IMR-90 (cell line): ENCODE measurements around the gene CREB1. TPM values are rescaled to one million over a fixed set of nuclear protein-coding genes. Genes with fewer than 3 reads are reported as not detected.

Experiments
- ATAC-seq: fragments of 200-7000 bp; cut with Tn5 transposase; 2 replicates; pipeline ENCODE4 v1.9.1; 2020; ENCODE audit warnings: low read depth, mild to moderate bottlenecking, moderate library complexity
- BruUV-seq: library from RNA; stranded (reverse); fragments of 400-500 nt; replicated peaks from 2 replicates; lab custom pipeline; 2021; lab: Mats Ljungman, UMichigan
- CTCF ChIA-PET: fragments of 300-600 bp; formaldehyde crosslinking; extraction: SDS; loops from one replicate; lab custom pipeline; 2021; ENCODE audit warnings: antibody characterized with exemption; lab: Yijun Ruan, JAX
- POLR2A ChIA-PET: fragments of 300-600 bp; sonication (Branson Sonifier 250); formaldehyde crosslinking; loops from one replicate; lab custom pipeline; 2022; ENCODE audit warnings: antibody characterized with exemption; ENCODE audit not compliant: unreplicated experiment; lab: Charles Lee
- DNase-seq: peaks from one replicate; pipeline ENCODE4 v3.0.0; 2013
- H2AFZ ChIP-seq: replicated peaks from 2 replicates; pipeline ENCODE3; 2013; ENCODE audit warnings: low read length, mild to moderate bottlenecking; ENCODE audit not compliant: poor library complexity
- H2AK5ac ChIP-seq: 2 replicates; pipeline ENCODE4 v1.6.1; 2013; ENCODE audit warnings: low read depth, low read length, inconsistent platforms
- H2AK9ac ChIP-seq: replicated peaks from 2 replicates; pipeline ENCODE3; 2013; ENCODE audit warnings: mild to moderate bottlenecking, low read depth, low read length, moderate library complexity; ENCODE audit not compliant: poor library complexity
- H2BK120ac ChIP-seq: 2 replicates; pipeline ENCODE4 v1.6.1; 2013; ENCODE audit warnings: low read depth, low read length, inconsistent platforms
- H2BK15ac ChIP-seq: 3 replicates; pipeline ENCODE4 v1.6.1; 2013; ENCODE audit warnings: low read depth, low read length, inconsistent platforms
- H2BK20ac ChIP-seq: 2 replicates; pipeline ENCODE4 v1.6.1; 2013; ENCODE audit warnings: low read depth, mild to moderate bottlenecking, inconsistent platforms, low read length, moderate library complexity
- H2BK5ac ChIP-seq: 2 replicates; pipeline ENCODE4 v1.6.1; 2013; ENCODE audit warnings: mild to moderate bottlenecking, low read depth, low read length, inconsistent platforms; ENCODE audit not compliant: poor library complexity, severe bottlenecking
- H3K14ac ChIP-seq: replicated peaks from 2 replicates; pipeline ENCODE4 v1.6.1; 2013; ENCODE audit warnings: low read depth, low read length, inconsistent platforms
- H3K18ac ChIP-seq: 2 replicates; pipeline ENCODE4 v1.6.1; 2013; ENCODE audit warnings: low read depth, low read length, control low read depth
- H3K23ac ChIP-seq: 2 replicates; pipeline ENCODE4 v1.6.1; 2013; ENCODE audit warnings: low read depth, low read length, inconsistent platforms
- H3K27ac ChIP-seq: 2 replicates; pipeline ENCODE4 v1.5.1; 2013; ENCODE audit warnings: mild to moderate bottlenecking, control low read depth, low read length; ENCODE audit not compliant: insufficient read depth
- H3K27me3 ChIP-seq: 2 replicates; pipeline ENCODE4 v1.6.1; 2013; ENCODE audit warnings: low read length; ENCODE audit not compliant: control insufficient read depth, insufficient read depth
- H3K36me3 ChIP-seq: 2 replicates; pipeline ENCODE4 v1.6.1; 2013; ENCODE audit warnings: low read length, mixed read lengths; ENCODE audit not compliant: control insufficient read depth, insufficient read depth
- H3K4ac ChIP-seq: 2 replicates; pipeline ENCODE4 v1.6.1; 2013; ENCODE audit warnings: low read depth, low read length, inconsistent platforms
- H3K4me1 ChIP-seq: 2 replicates; pipeline ENCODE4 v1.6.1; 2013; ENCODE audit warnings: low read length, mixed read lengths; ENCODE audit not compliant: control insufficient read depth, insufficient read depth
- H3K4me2 ChIP-seq: 2 replicates; pipeline ENCODE4 v1.6.1; 2013; ENCODE audit warnings: low read depth, mild to moderate bottlenecking, control low read depth, low read length, moderate library complexity
- H3K4me3 ChIP-seq: 2 replicates; pipeline ENCODE4 v1.5.1; 2013; ENCODE audit warnings: low read depth, mild to moderate bottlenecking, control low read depth, low read length, moderate library complexity; ENCODE audit not compliant: insufficient read depth
- H3K56ac ChIP-seq: 2 replicates; pipeline ENCODE4 v1.6.1; 2013; ENCODE audit warnings: low read length, inconsistent platforms; ENCODE audit not compliant: insufficient read depth; ENCODE audit errors: extremely low read depth
- H3K79me1 ChIP-seq, 2 experiments: 2 replicates each; pipeline ENCODE4 v1.6.1; 2013; ENCODE audit warnings: low read length in 2 of 2, inconsistent platforms in 1 of 2, low read depth in 1 of 2
- H3K9ac ChIP-seq: 2 replicates; pipeline ENCODE4 v1.6.1; 2013; ENCODE audit warnings: low read depth, low read length, control low read depth
- H3K9me1 ChIP-seq: 2 replicates; pipeline ENCODE4 v1.6.1; 2013; ENCODE audit warnings: low read length, inconsistent platforms; ENCODE audit not compliant: insufficient read depth
- H3K9me3 ChIP-seq: 2 replicates; pipeline ENCODE4 v1.6.1; 2013; ENCODE audit warnings: low read length; ENCODE audit not compliant: control insufficient read depth, insufficient read depth
- H4K20me1 ChIP-seq: 2 replicates; pipeline ENCODE4 v1.6.1; 2013; ENCODE audit warnings: low read length, inconsistent platforms; ENCODE audit not compliant: insufficient read depth
- H4K5ac ChIP-seq: 2 replicates; pipeline ENCODE4 v1.6.1; 2013; ENCODE audit warnings: mild to moderate bottlenecking, low read depth, low read length, control low read depth
- H4K8ac ChIP-seq, 2 experiments: 2 replicates each; pipeline ENCODE4 v1.6.1; 2013; ENCODE audit warnings: low read depth in 2 of 2, low read length in 2 of 2, control low read depth in 1 of 2, inconsistent platforms in 1 of 2
- H4K91ac ChIP-seq: 2 replicates; pipeline ENCODE4 v1.6.1; 2013; ENCODE audit warnings: low read depth, low read length, inconsistent platforms; ENCODE audit not compliant: insufficient read depth
- CEBPB ChIP-seq: IDR thresholded peaks from 2 replicates; pipeline ENCODE4 v1.6.1; 2012; ENCODE audit warnings: low read depth, low read length, improper control_type of control experiment
- CHD1 ChIP-seq: IDR thresholded peaks from 2 replicates; pipeline ENCODE4 v1.6.1; 2012; ENCODE audit warnings: low read depth, low read length, improper control_type of control experiment
- CTCF ChIP-seq: conservative IDR thresholded peaks from 2 replicates; pipeline ENCODE4 v1.5.1; 2012; ENCODE audit warnings: mild to moderate bottlenecking, low read depth, low read length, improper control_type of control experiment
- MAFK ChIP-seq: IDR thresholded peaks from 2 replicates; pipeline ENCODE4 v1.6.1; 2012; ENCODE audit warnings: low read depth, low read length, improper control_type of control experiment
- MXI1 ChIP-seq: IDR thresholded peaks from 2 replicates; pipeline ENCODE4 v1.6.1; 2012; ENCODE audit warnings: low read depth, mild to moderate bottlenecking, low read length, moderate library complexity, borderline replicate concordance
- RCOR1 ChIP-seq: IDR thresholded peaks from 2 replicates; pipeline ENCODE4 v1.6.1; 2012; ENCODE audit warnings: mild to moderate bottlenecking, low read length, improper control_type of control experiment; ENCODE audit not compliant: insufficient replicate concordance
- RFX5 ChIP-seq: IDR thresholded peaks from 2 replicates; pipeline ENCODE4 v1.8.0; 2012; ENCODE audit warnings: low read depth, mild to moderate bottlenecking, low read length, moderate library complexity
- WGBS, 2 experiments: methylation state at CpG; one replicate each; pipeline versions ENCODE4 v1.1.5 to v1.1.7; 2013; ENCODE audit warnings: missing lambda C conversion rate in 2 of 2; ENCODE audit not compliant: insufficient read length in 1 of 2; ENCODE audit errors: extremely low coverage in 2 of 2; 5-methylcytosine and 5-hydroxymethylcytosine counted together
- dilution Hi-C: fragments of 300-500 bp; cut with HindIII; formaldehyde crosslinking; loops from one replicate; pipeline ENCODE4 v1.14.3; 2018; ENCODE audit warnings: low sequenced_read_pairs; ENCODE audit not compliant: unreplicated experiment
- in situ Hi-C: fragments of 300-500 bp; cut with MboI; formaldehyde crosslinking; loops from 3 replicates; pipeline ENCODE4 v1.14.3; 2019; ENCODE audit warnings: low sequenced_read_pairs, inconsistent platforms, mixed read lengths
- intact Hi-C: fragments of 100-400 bp; cut with micrococcal nuclease; formaldehyde crosslinking; loops from 2 replicates; pipeline ENCODE4 v1.10.0; 2022
- polyA plus RNA-seq, 3 experiments: library from polyadenylated mRNA; depleted of rRNA; stranded (reverse); fragments of >200 nt; gene quantifications; 2 replicates each; pipeline ENCODE4 v1.2.3, GENCODE V29; 2012; ENCODE audit warnings: low replicate concordance in 1 of 3
- total RNA-seq: library from RNA; depleted of rRNA; stranded (reverse); fragments of >200 nt; gene quantifications from 2 replicates; pipeline ENCODE4 v1.2.3, GENCODE V29; 2012
- TF ChIP-seq, protein P1 (sequence below): fragments of 150-350 bp; IDR thresholded peaks from 2 replicates; pipeline ENCODE4 v1.6.1; 2016; ENCODE audit warnings: low read depth, mild to moderate bottlenecking, low read length, moderate library complexity, borderline replicate concordance
- TF ChIP-seq, protein P2 (sequence below): fragments of 150-350 bp; IDR thresholded peaks from 2 replicates; pipeline ENCODE4 v1.6.1; 2017; ENCODE audit warnings: mild to moderate bottlenecking, antibody characterized with exemption, low read length, low read depth

The CREB1 gene
- total and polyA plus RNA-seq, 2 of the 4 experiments (the other 2 are of a cell fraction), result 22.4 to 94.5 TPM

DNA sequence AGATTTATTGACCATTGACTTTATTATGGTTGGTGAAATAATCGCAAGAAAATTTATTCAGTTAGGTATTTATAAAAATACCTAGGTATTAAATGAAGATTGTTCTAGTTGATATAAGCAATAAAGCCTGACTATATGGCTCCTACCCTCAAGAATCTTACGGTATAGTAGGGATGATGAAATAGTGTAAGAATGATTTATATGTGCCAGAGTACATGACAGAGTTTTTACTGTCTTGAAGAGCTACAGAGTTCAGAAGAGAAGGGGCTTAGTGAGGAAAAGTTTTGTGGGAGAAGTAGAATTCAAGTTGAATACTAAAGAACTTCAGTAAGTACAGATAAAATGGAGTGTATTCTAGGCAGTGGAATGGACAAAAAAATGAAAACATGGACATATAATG, 9.7 kb downstream of the CREB1 start:
- no peak overlapping the region for H2AK5ac ChIP-seq
- no peak overlapping the region for H3K27ac ChIP-seq
- peaks cover 6% of the 10 kb centered on the region; the same call in 1 of the 2 replicates for H3K9me1 ChIP-seq
- no peak overlapping the region for H2AK9ac ChIP-seq
- H3K18ac ChIP-seq, result no peak overlapping the region
- ChIA-PET CTCF (interaction anchor here (0.7 kb wide), 1 partner anchor 300 kb away, joined by 6 read pairs; no protein-coding TSS in a partner anchor), POLR2A (no interaction called here)
- dilution Hi-C loops (no loop called here), intact Hi-C loops (no loop called here), in situ Hi-C loops (no loop called here)
- no peak overlapping the region for H3K56ac ChIP-seq
- H3K14ac ChIP-seq, result no peak overlapping the region
- TF ChIP-seq, protein P1, sequence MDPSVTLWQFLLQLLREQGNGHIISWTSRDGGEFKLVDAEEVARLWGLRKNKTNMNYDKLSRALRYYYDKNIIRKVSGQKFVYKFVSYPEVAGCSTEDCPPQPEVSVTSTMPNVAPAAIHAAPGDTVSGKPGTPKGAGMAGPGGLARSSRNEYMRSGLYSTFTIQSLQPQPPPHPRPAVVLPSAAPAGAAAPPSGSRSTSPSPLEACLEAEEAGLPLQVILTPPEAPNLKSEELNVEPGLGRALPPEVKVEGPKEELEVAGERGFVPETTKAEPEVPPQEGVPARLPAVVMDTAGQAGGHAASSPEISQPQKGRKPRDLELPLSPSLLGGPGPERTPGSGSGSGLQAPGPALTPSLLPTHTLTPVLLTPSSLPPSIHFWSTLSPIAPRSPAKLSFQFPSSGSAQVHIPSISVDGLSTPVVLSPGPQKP, result no peak
- TF ChIP-seq MXI1 (no peak), RCOR1 (no peak), CHD1 (no peak), CEBPB (peak; percentile 36; the same call in 1 of the 2 replicates), CTCF (no peak), MAFK (no peak), RFX5 (no peak)
- TF ChIP-seq, protein P2, sequence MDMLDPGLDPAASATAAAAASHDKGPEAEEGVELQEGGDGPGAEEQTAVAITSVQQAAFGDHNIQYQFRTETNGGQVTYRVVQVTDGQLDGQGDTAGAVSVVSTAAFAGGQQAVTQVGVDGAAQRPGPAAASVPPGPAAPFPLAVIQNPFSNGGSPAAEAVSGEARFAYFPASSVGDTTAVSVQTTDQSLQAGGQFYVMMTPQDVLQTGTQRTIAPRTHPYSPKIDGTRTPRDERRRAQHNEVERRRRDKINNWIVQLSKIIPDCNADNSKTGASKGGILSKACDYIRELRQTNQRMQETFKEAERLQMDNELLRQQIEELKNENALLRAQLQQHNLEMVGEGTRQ, result no peak
- DNase-seq (no peak), ATAC-seq (no peak)
- peaks cover 25% of the 10 kb centered on the region; the same call in 1 of the 2 replicates for H4K20me1 ChIP-seq
- no TSS peak for BruUV-seq
- H3K4me1 ChIP-seq, result no peaks in the 10 kb centered on the region
- no peak overlapping the region for H2BK120ac ChIP-seq
- H4K91ac ChIP-seq, result no peak overlapping the region
- H3K4ac ChIP-seq, result no peak overlapping the region
- no peaks in the 10 kb centered on the region for H3K27me3 ChIP-seq
- H2BK5ac ChIP-seq, result no peak overlapping the region
- no peak overlapping the region for H2BK15ac ChIP-seq
- no peak overlapping the region for H3K23ac ChIP-seq
- no peak overlapping the region for H3K9ac ChIP-seq
- H3K4me2 ChIP-seq, result no peak overlapping the region
- peaks cover 15 to 61% of the 10 kb centered on the region in 2 experiments for H3K79me1 ChIP-seq
- H4K8ac ChIP-seq, result no peak overlapping the region
- no peak overlapping the region for H4K5ac ChIP-seq
- H3K36me3 ChIP-seq, result peaks cover 2% of the 10 kb centered on the region
- H3K9me3 ChIP-seq, result no peaks in the 10 kb centered on the region
- WGBS, 2 experiments, result no CpG with 5 or more reads among the region's 2 CpGs
- H2BK20ac ChIP-seq, result no peak overlapping the region
- no peak overlapping the region for H2AFZ ChIP-seq
- no peak overlapping the region for H3K4me3 ChIP-seq
